Fibroblast of skin of right quadriceps (primary cell): Measurements from ENCODE around the gene LAMC3.
"Not testable (repeated sequence)": the region's sequence is repeated elsewhere in the genome, so short reads cannot be mapped to it uniquely, and the experiment has no call there.

Source experiments
- DNase-seq: peaks from one replicate; pipeline ENCODE4 v3.0.0-alpha.2; 2013

The LAMC3 gene

GRCh38 chr9:131031005-131031641 is 22.1 kb downstream of the LAMC3 start:
- no peak for DNase-seq

- DNase-seq: no peak
Measured at GRCh38 chr9:131031642-131032005, 22.6 kb downstream of the LAMC3 start.

- DNase-seq: no peak
Measured at GRCh38 chr9:131032384-131032783, 23.4 kb downstream of the LAMC3 start.

- DNase-seq: no peak
Measured at GRCh38 chr9:131033269-131034224, 24.6 kb downstream of the LAMC3 start.

GRCh38 chr9:131034268-131034667 is 25.3 kb downstream of the LAMC3 start:
- DNase-seq: no peak

GRCh38 chr9:131034749-131035148 is 25.8 kb downstream of the LAMC3 start:
- not testable (repeated sequence) for DNase-seq

- DNase-seq: no peak
Measured at GRCh38 chr9:131035548-131035947, 26.6 kb downstream of the LAMC3 start.

- no peak for DNase-seq
Measured at GRCh38 chr9:131036071-131036470, 27.1 kb downstream of the LAMC3 start.

GRCh38 chr9:131036529-131037334 is 27.8 kb downstream of the LAMC3 start:
- no peak for DNase-seq

GRCh38 chr9:131037335-131038255 is 28.6 kb downstream of the LAMC3 start:
- DNase-seq: no peak

GRCh38 chr9:131038256-131039128 is 29.5 kb downstream of the LAMC3 start:
- DNase-seq: no peak

- no peak for DNase-seq
Measured at GRCh38 chr9:131039129-131039954, 30.4 kb downstream of the LAMC3 start.

GRCh38 chr9:131042666-131043065 is 33.7 kb downstream of the LAMC3 start:
- DNase-seq: no peak

GRCh38 chr9:131043087-131043486 is 34.1 kb downstream of the LAMC3 start:
- DNase-seq: no peak

- DNase-seq: no peak
Measured at GRCh38 chr9:131043646-131044045, 34.7 kb downstream of the LAMC3 start.

GRCh38 chr9:131045300-131046092 is 36.5 kb downstream of the LAMC3 start:
- no peak for DNase-seq

- DNase-seq: no peak
Measured at GRCh38 chr9:131046093-131046380, 37.1 kb downstream of the LAMC3 start.

- DNase-seq: peak; percentile 58
Measured at GRCh38 chr9:131046581-131047202, 37.7 kb downstream of the LAMC3 start.

GRCh38 chr9:131048332-131048731 is 39.4 kb downstream of the LAMC3 start:
- DNase-seq: no peak
